HG02763 (cell line): Measurements from ENCODE around the gene RNF150.

ENCODE experiments used
- ATAC-seq: cut with Tn5 transposase; IDR thresholded peaks from one replicate; pipeline ENCODE4 v1.9.1; 2021; ENCODE audit warnings: mild to moderate bottlenecking, moderate library complexity; ENCODE audit not compliant: unreplicated experiment

RNF150 gene

GRCh38 chr4:141132072-141132708, 1.1 kb downstream of the RNF150 start:
- ATAC-seq, result no peak

GRCh38 chr4:141131723-141132071, 1.6 kb downstream of the RNF150 start:
- ATAC-seq, result no peak

- ATAC-seq, result no peak
Observed at GRCh38 chr4:141130947-141131605, 2.2 kb downstream of the RNF150 start.

GRCh38 chr4:141127884-141128283, 5.4 kb downstream of the RNF150 start:
- no peak for ATAC-seq

GRCh38 chr4:141126769-141127168, 6.5 kb downstream of the RNF150 start:
- no peak for ATAC-seq

GRCh38 chr4:141124224-141124623, 9.0 kb downstream of the RNF150 start:
- no peak for ATAC-seq

GRCh38 chr4:141121768-141122454, 11.4 kb downstream of the RNF150 start:
- ATAC-seq, result peak; percentile 95

- no peak for ATAC-seq
Observed at GRCh38 chr4:141121101-141121500, 12.2 kb downstream of the RNF150 start.

GRCh38 chr4:141120036-141120593, 13.2 kb downstream of the RNF150 start:
- ATAC-seq, result no peak

- no peak for ATAC-seq
Observed at GRCh38 chr4:141119071-141119470, 14.2 kb downstream of the RNF150 start.

- ATAC-seq, result no peak
Observed at GRCh38 chr4:141118381-141118780, 14.9 kb downstream of the RNF150 start.

- no peak for ATAC-seq
Observed at GRCh38 chr4:141117935-141118334, 15.3 kb downstream of the RNF150 start.

- no peak for ATAC-seq
Observed at GRCh38 chr4:141109983-141110382, 23.3 kb downstream of the RNF150 start.

- no peak for ATAC-seq
Observed at GRCh38 chr4:141107927-141108326, 25.3 kb downstream of the RNF150 start.

GRCh38 chr4:141102367-141102766, 30.9 kb downstream of the RNF150 start:
- ATAC-seq, result no peak

- ATAC-seq, result no peak
Observed at GRCh38 chr4:141101511-141101910, 31.8 kb downstream of the RNF150 start.

- no peak for ATAC-seq
Observed at GRCh38 chr4:141099326-141099725, 33.9 kb downstream of the RNF150 start.

GRCh38 chr4:141098163-141098562, 35.1 kb downstream of the RNF150 start:
- no peak for ATAC-seq

- no peak for ATAC-seq
Observed at GRCh38 chr4:141090473-141090872, 42.8 kb downstream of the RNF150 start.

GRCh38 chr4:141081921-141082395, 51.3 kb downstream of the RNF150 start:
- no peak for ATAC-seq

- ATAC-seq, result no peak
Observed at GRCh38 chr4:141080668-141081067, 52.6 kb downstream of the RNF150 start.
